Lower lobe of right lung (tissue), 2 donors: Measurements from ENCODE around the gene ZC3H14. TPM values are rescaled to one million over a fixed set of nuclear protein-coding genes. Genes with fewer than 3 reads are reported as not detected.

Experiments used
- ATAC-seq, 2 donors: fragments of 200-7000 bp; cut with Tn5 transposase; one replicate each; pipeline ENCODE4 v1.9.1; 2020 to 2022; ENCODE audit warnings: mild to moderate bottlenecking in 2 of 2, moderate library complexity in 2 of 2
- DNase-seq: peaks from one replicate; pipeline ENCODE4 v3.0.0-alpha.2; 2020
- H3K27ac ChIP-seq: fragments of 200-600 bp; one replicate; pipeline ENCODE4 v1.8.0; 2022
- H3K27me3 ChIP-seq: fragments of 200-600 bp; one replicate; pipeline ENCODE4 v1.8.0; 2022; ENCODE audit warnings: low read depth
- H3K36me3 ChIP-seq: fragments of 200-600 bp; one replicate; pipeline ENCODE4 v1.8.0; 2022; ENCODE audit warnings: mild to moderate bottlenecking
- H3K4me1 ChIP-seq: fragments of 200-600 bp; one replicate; pipeline ENCODE4 v1.8.0; 2022
- H3K4me3 ChIP-seq: fragments of 200-600 bp; one replicate; pipeline ENCODE4 v1.8.0; 2022; ENCODE audit warnings: mild to moderate bottlenecking
- H3K9me3 ChIP-seq: fragments of 200-600 bp; one replicate; pipeline ENCODE4 v1.8.0; 2022
- CTCF ChIP-seq: fragments of 200-600 bp; IDR thresholded peaks from one replicate; pipeline ENCODE4 v1.8.0; 2022; ENCODE audit warnings: antibody characterized with exemption, mild to moderate bottlenecking
- intact Hi-C: fragments of 100-400 bp; cut with DNase I; formaldehyde crosslinking; loops from one replicate; pipeline ENCODE4 v1.11.0; 2022
- total RNA-seq: library from RNA; stranded (reverse); fragmentation: NEBNext Ultra II Directional; extraction: Animal tissue kit (Norgen Biotek cat#: 25700); gene quantifications from one replicate; pipeline ENCODE4 v1.2.1, GENCODE V29; 2021
- donor health status: DM: no; HTN: yes; CAD: no; lungs with severe emphysema.

Gene ZC3H14
- total RNA-seq, 1 donor from 2014 or later: 67.3 TPM

GRCh38 chr14:88617479-88617878, 54.6 kb downstream of the ZC3H14 start:
- Histone ChIP-seq H3K27ac (no peak overlapping the region), H3K4me3 (no peak overlapping the region), H3K27me3 (no peaks in the 10 kb centered on the region), H3K36me3 (peaks cover 29% of the 10 kb centered on the region), H3K4me1 (peaks cover 10% of the 10 kb centered on the region), H3K9me3 (no peaks in the 10 kb centered on the region)
- no peak for ATAC-seq
- intact Hi-C loops: no loop called here
- no peak for DNase-seq
- TF ChIP-seq CTCF: no peak

DNA sequence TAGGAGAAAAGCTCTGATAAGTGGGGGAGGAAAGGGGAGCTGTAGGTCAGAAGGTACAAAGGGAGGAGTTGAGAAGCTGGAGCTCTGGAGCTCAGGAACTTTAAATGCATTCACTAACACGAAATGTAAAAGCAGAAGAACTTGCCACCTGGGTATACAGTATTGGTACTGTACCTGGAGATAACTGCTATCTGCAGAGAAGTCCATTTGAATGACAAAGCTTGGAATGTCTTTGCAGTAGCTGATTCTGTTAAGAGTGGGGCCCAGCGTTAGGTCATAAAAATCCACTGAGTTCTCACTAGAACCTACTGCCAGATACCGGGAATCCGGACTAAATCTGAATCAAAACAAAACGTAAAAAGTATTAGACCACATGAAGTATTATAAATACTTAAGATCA, 55.6 kb downstream of the ZC3H14 start:
- Histone ChIP-seq H3K27me3 (no peaks in the 10 kb centered on the region), H3K9me3 (no peaks in the 10 kb centered on the region), H3K27ac (no peak overlapping the region), H3K36me3 (peaks cover 20% of the 10 kb centered on the region), H3K4me1 (peaks cover 6% of the 10 kb centered on the region), H3K4me3 (no peak overlapping the region)
- intact Hi-C loops: no loop called here
- no peak for DNase-seq
- ATAC-seq: no peak
- no peak for TF ChIP-seq CTCF

DNA sequence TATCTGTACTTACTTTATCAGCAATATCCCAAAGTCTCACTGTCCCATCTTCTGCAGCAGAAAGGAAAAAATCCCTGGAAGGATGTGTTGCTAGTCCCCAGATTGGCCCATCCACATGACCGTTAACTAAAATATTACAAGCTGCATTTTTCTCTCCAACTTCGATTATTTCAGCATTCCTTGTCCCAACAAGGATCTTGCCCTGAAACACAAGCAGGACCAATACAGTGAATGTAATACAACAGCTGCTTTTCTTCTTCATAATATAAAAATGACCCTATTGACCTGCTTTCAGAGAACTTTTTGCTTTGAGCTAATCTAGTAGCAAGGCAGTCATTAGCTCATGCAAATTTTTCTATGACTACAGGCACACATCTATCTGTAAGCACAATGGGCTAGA, 58.3 kb downstream of the ZC3H14 start:
- intact Hi-C loops: no loop called here
- Histone ChIP-seq H3K4me3 (no peak overlapping the region), H3K27ac (no peak overlapping the region), H3K4me1 (no peaks in the 10 kb centered on the region), H3K36me3 (peaks cover 2% of the 10 kb centered on the region), H3K27me3 (no peaks in the 10 kb centered on the region), H3K9me3 (no peaks in the 10 kb centered on the region)
- no peak for ATAC-seq
- no peak for TF ChIP-seq CTCF
- no peak for DNase-seq

DNA sequence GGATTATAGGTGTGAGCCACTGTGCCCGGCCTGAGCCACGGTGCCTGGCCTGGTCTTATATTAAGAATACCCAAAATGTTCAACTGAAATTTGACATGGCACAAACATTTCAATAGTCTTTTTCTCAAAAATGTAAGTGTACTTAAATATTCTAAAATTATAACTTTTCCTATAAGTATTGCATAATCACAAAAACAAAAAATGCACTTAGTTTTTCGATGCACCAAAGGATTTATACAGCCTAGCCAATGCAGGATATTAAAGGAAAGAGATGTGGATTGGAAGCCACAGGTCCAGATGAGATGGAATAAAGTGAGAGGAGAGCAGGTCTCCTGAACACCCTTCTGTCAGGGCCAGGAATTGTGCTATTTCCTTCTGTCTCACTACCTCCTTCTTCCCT, 62.8 kb downstream of the ZC3H14 start:
- TF ChIP-seq CTCF: no peak
- DNase-seq (no peak), ATAC-seq (no peak)
- intact Hi-C loops: no loop called here
- H3K9me3 ChIP-seq: no peaks in the 10 kb centered on the region
- H3K27me3 ChIP-seq: no peaks in the 10 kb centered on the region
- H3K36me3 ChIP-seq: no peaks in the 10 kb centered on the region
- no peak overlapping the region for H3K4me3 ChIP-seq
- no peaks in the 10 kb centered on the region for H3K4me1 ChIP-seq
- no peak overlapping the region for H3K27ac ChIP-seq

DNA sequence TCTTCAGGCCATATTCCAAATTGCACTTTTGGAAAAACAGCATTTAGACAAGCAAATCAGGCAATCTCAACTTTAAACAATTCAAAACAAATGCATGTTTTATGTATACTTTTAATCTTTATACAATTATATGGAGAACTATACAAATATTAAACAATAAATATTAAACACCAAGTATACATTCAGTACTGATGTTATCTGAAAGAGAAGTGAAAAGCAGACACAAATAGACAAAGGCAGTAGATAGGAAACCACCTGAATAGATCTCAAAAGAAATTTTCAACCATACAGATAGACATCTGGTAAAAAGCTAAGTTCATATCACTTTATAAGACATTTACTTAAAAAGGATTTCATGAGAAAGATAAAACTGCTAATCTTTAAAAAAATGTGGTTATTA, 65.2 kb downstream of the ZC3H14 start:
- no peak for TF ChIP-seq CTCF
- intact Hi-C loops: no loop called here
- no peak for ATAC-seq

GRCh38 chr14:88628462-88628861, 65.6 kb downstream of the ZC3H14 start:
- TF ChIP-seq CTCF: no peak

More for the DNA sequence above, 65.2 kb downstream of the ZC3H14 start:
- H3K4me3 ChIP-seq: no peak overlapping the region
- no peaks in the 10 kb centered on the region for H3K4me1 ChIP-seq
- no peak for DNase-seq
- H3K9me3 ChIP-seq: no peaks in the 10 kb centered on the region
- H3K36me3 ChIP-seq: no peaks in the 10 kb centered on the region
- no peaks in the 10 kb centered on the region for H3K27me3 ChIP-seq
- no peak overlapping the region for H3K27ac ChIP-seq

More at GRCh38 chr14:88628462-88628861, 65.6 kb downstream of the ZC3H14 start:
- Histone ChIP-seq H3K4me3 (no peak overlapping the region), H3K4me1 (no peaks in the 10 kb centered on the region), H3K27me3 (no peaks in the 10 kb centered on the region), H3K9me3 (no peaks in the 10 kb centered on the region), H3K27ac (no peak overlapping the region), H3K36me3 (no peaks in the 10 kb centered on the region)
- intact Hi-C loops: no loop called here
- ATAC-seq (no peak), DNase-seq (no peak)
